Skeletal muscle satellite cell (primary cell): ENCODE data around the gene MMP8. TPM values are rescaled to one million over a fixed set of nuclear protein-coding genes. Genes with fewer than 3 reads are reported as not detected.

Experiments
- H3K27me3 ChIP-seq: 2 replicates; pipeline ENCODE4 v1.7.0; 2013; ENCODE audit warnings: low read length; ENCODE audit not compliant: control insufficient read depth, insufficient read depth
- H3K36me3 ChIP-seq: 2 replicates; pipeline ENCODE4 v1.7.0; 2013; ENCODE audit warnings: mild to moderate bottlenecking, control low read depth, low read length; ENCODE audit not compliant: insufficient read depth
- H3K4me1 ChIP-seq: 2 replicates; pipeline ENCODE4 v1.7.0; 2013; ENCODE audit warnings: low read length; ENCODE audit not compliant: control insufficient read depth, insufficient read depth
- H3K4me2 ChIP-seq: 2 replicates; pipeline ENCODE4 v1.7.0; 2013; ENCODE audit warnings: mild to moderate bottlenecking, low read length
- H3K4me3 ChIP-seq: 2 replicates; pipeline ENCODE4 v1.7.0; 2013; ENCODE audit warnings: low read length
- H3K9ac ChIP-seq: 2 replicates; pipeline ENCODE4 v1.7.0; 2013; ENCODE audit warnings: mild to moderate bottlenecking, low read depth, low read length, moderate library complexity
- H3K9me3 ChIP-seq: replicated peaks from 2 replicates; pipeline ENCODE4 v1.7.0; 2013; ENCODE audit warnings: mild to moderate bottlenecking, control low read depth, low read length
- total RNA-seq: library from RNA; depleted of rRNA; stranded (reverse); fragments of >200 nt; gene quantifications from 2 replicates; pipeline ENCODE4 v1.2.3, GENCODE V29; 2012; rRNA removed

MMP8 gene
- total RNA-seq = 0.25 TPM in 1 of 2 replicates, not detected in the other

- Histone ChIP-seq H3K9ac (no peak within 1 kb of the TSS), H3K4me2 (no peak within 1 kb of the TSS), H3K9me3 (no peaks in the 10 kb centered on the region), H3K27me3 (peaks cover 2% of the 10 kb centered on the region), H3K36me3 (no peaks in the 10 kb centered on the region), H3K4me3 (no peak within 1 kb of the TSS), H3K4me1 (peaks cover 12% of the 10 kb centered on the region)
Observed at GRCh38 chr11:102724904-102725500, at the start of gene MMP8. Gene MMP8 (minus strand): TSS chr11:102724954. CDS start chr11:102724855, 99 bp downstream.

GRCh38 chr11:102773386-102773785 lies 48.6 kb upstream of the MMP8 start:
- Histone ChIP-seq H3K4me2 (no peak overlapping the region), H3K9ac (no peak overlapping the region), H3K9me3 (no peaks in the 10 kb centered on the region), H3K4me1 (no peaks in the 10 kb centered on the region), H3K36me3 (no peaks in the 10 kb centered on the region), H3K27me3 (peaks cover 17% of the 10 kb centered on the region), H3K4me3 (no peak overlapping the region)

GRCh38 chr11:102771351-102771750 lies 46.6 kb upstream of the MMP8 start:
- H3K9me3 ChIP-seq = no peaks in the 10 kb centered on the region

GRCh38 chr11:102770191-102770590 lies 45.4 kb upstream of the MMP8 start:
- Histone ChIP-seq H3K9me3 (no peaks in the 10 kb centered on the region), H3K4me1 (no peaks in the 10 kb centered on the region), H3K36me3 (no peaks in the 10 kb centered on the region), H3K9ac (no peak overlapping the region), H3K27me3 (peaks cover 32% of the 10 kb centered on the region), H3K4me2 (no peak overlapping the region), H3K4me3 (no peak overlapping the region)

More at GRCh38 chr11:102771351-102771750, 46.6 kb upstream of the MMP8 start:
- Histone ChIP-seq H3K4me1 (no peaks in the 10 kb centered on the region), H3K4me2 (no peak overlapping the region), H3K9ac (no peak overlapping the region), H3K36me3 (no peaks in the 10 kb centered on the region), H3K4me3 (no peak overlapping the region), H3K27me3 (peaks cover 28% of the 10 kb centered on the region)

- Histone ChIP-seq H3K27me3 (peaks cover 55% of the 10 kb centered on the region), H3K36me3 (no peaks in the 10 kb centered on the region), H3K4me2 (no peak overlapping the region), H3K4me1 (peaks cover 2% of the 10 kb centered on the region), H3K9ac (no peak overlapping the region), H3K9me3 (no peaks in the 10 kb centered on the region), H3K4me3 (no peak overlapping the region)
Observed at GRCh38 chr11:102767800-102768199, 43.0 kb upstream of the MMP8 start.

- Histone ChIP-seq H3K36me3 (no peaks in the 10 kb centered on the region), H3K4me2 (no peak overlapping the region), H3K4me1 (peaks cover 27% of the 10 kb centered on the region), H3K4me3 (no peak overlapping the region), H3K27me3 (peaks cover 47% of the 10 kb centered on the region), H3K9me3 (no peaks in the 10 kb centered on the region), H3K9ac (no peak overlapping the region)
Observed at GRCh38 chr11:102763440-102763839, 38.7 kb upstream of the MMP8 start.

- Histone ChIP-seq H3K4me2 (no peak overlapping the region), H3K36me3 (no peaks in the 10 kb centered on the region), H3K27me3 (peaks cover 54% of the 10 kb centered on the region), H3K9me3 (no peaks in the 10 kb centered on the region), H3K4me3 (no peak overlapping the region), H3K9ac (no peak overlapping the region), H3K4me1 (peaks cover 30% of the 10 kb centered on the region)
Observed at GRCh38 chr11:102762361-102762767, 37.6 kb upstream of the MMP8 start.

- no peaks in the 10 kb centered on the region for H3K9me3 ChIP-seq
- H3K4me3 ChIP-seq = no peak overlapping the region
- H3K9ac ChIP-seq = no peak overlapping the region
- H3K4me2 ChIP-seq = no peak overlapping the region
- peaks cover 30% of the 10 kb centered on the region for H3K4me1 ChIP-seq
- no peaks in the 10 kb centered on the region for H3K36me3 ChIP-seq
- H3K27me3 ChIP-seq = peaks cover 54% of the 10 kb centered on the region
Observed at GRCh38 chr11:102761646-102762238, 37.0 kb upstream of the MMP8 start.

GRCh38 chr11:102760344-102761035 lies 35.7 kb upstream of the MMP8 start:
- Histone ChIP-seq H3K9me3 (no peaks in the 10 kb centered on the region), H3K27me3 (peaks cover 49% of the 10 kb centered on the region), H3K9ac (no peak overlapping the region), H3K36me3 (no peaks in the 10 kb centered on the region), H3K4me1 (peaks cover 30% of the 10 kb centered on the region), H3K4me2 (peak overlapping the region; percentile 23), H3K4me3 (no peak overlapping the region)

- Histone ChIP-seq H3K27me3 (peaks cover 52% of the 10 kb centered on the region), H3K9me3 (no peaks in the 10 kb centered on the region), H3K4me3 (no peak overlapping the region)
Observed at GRCh38 chr11:102757823-102758549, 33.2 kb upstream of the MMP8 start.

GRCh38 chr11:102753267-102753666 lies 28.5 kb upstream of the MMP8 start:
- no peaks in the 10 kb centered on the region for H3K9me3 ChIP-seq
- H3K9ac ChIP-seq = no peak overlapping the region

More at GRCh38 chr11:102757823-102758549, 33.2 kb upstream of the MMP8 start:
- Histone ChIP-seq H3K9ac (no peak overlapping the region), H3K4me2 (no peak overlapping the region), H3K36me3 (no peaks in the 10 kb centered on the region), H3K4me1 (peaks cover 30% of the 10 kb centered on the region)

More at GRCh38 chr11:102753267-102753666, 28.5 kb upstream of the MMP8 start:
- peaks cover 80% of the 10 kb centered on the region for H3K27me3 ChIP-seq
- peaks cover 2% of the 10 kb centered on the region for H3K4me1 ChIP-seq
- H3K36me3 ChIP-seq = no peaks in the 10 kb centered on the region
- H3K4me2 ChIP-seq = no peak overlapping the region
- H3K4me3 ChIP-seq = no peak overlapping the region
